GM12878 (cell line): ENCODE measurements around the gene MCC.

ENCODE experiments used
- CTCF ChIP-seq, 3 experiments: IDR thresholded peaks in 2 of 3; conservative IDR thresholded peaks in 1 of 3; 2 replicates each; pipeline ENCODE4 v1.5.1; 2011; ENCODE audit warnings: low read depth in 3 of 3, low read length in 3 of 3, mild to moderate bottlenecking in 3 of 3, control low read depth in 2 of 3, moderate library complexity in 2 of 3, inconsistent platforms in 1 of 3, mixed read lengths in 1 of 3; ENCODE audit not compliant: control insufficient read depth in 2 of 3, insufficient read depth in 1 of 3; ENCODE audit errors: extremely low read depth in 1 of 3
- EP300 ChIP-seq, 2 experiments: fragments of 150-350 bp in 1 of 2; IDR thresholded peaks; 2 replicates each; pipeline ENCODE4 v1.6.1; 2011 to 2012; ENCODE audit warnings: low read depth in 2 of 2, low read length in 2 of 2, borderline replicate concordance in 1 of 2, improper control_type of control experiment in 1 of 2, inconsistent platforms in 1 of 2; ENCODE audit not compliant: control insufficient read depth in 1 of 2
- FOS ChIP-seq: IDR thresholded peaks from 3 replicates; pipeline ENCODE4 v1.6.1; 2011; ENCODE audit warnings: borderline replicate concordance; ENCODE audit not compliant: insufficient read length; ENCODE audit errors: extremely low read depth
- MEF2B ChIP-seq: fragments of 450-650 bp; IDR thresholded peaks from 2 replicates; pipeline ENCODE4 v1.6.1; 2018; ENCODE audit warnings: mild to moderate bottlenecking, moderate library complexity; ENCODE audit not compliant: partially characterized antibody, poor library complexity, severe bottlenecking
- SMARCA5 ChIP-seq: fragments of 450-650 bp; IDR thresholded peaks from 2 replicates; pipeline ENCODE4 v1.6.1; 2017; ENCODE audit warnings: mild to moderate bottlenecking
- TF ChIP-seq, protein P1 (sequence below): fragments of 150-350 bp; IDR thresholded peaks from 2 replicates; pipeline ENCODE4 v1.6.1; 2016; ENCODE audit warnings: low read depth, low read length

DNA sequence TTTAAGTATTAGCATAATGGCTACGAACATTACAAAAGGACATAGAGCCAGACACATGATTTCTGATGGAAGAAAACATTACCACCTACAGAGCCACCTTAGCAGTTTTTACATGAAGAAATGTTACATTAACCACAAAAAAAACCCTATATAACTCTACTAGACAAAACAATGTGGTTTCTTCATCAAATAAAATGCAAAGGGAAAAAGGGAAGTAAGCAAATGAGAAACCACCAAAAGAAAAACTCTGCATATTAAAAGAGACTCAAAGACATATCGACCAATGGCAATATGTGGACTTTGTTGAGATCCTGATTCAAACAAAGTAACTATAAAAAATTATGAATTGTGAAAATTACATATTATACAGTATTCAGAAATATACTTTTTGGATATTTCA, 186.1 kb downstream of the MCC start:
- TF ChIP-seq MEF2B = no peak
- no peak for TF ChIP-seq CTCF (IDR thresholded peaks at IDR 0.05 in 2 of 3, conservative IDR thresholded peaks at IDR 0.05 in 1 of 3; ENCODE audit: control insufficient read depth in 2 of 3, extremely low read depth in 1 of 3, insufficient read depth in 1 of 3, low read depth in 3 of 3, low read length in 3 of 3)
- TF ChIP-seq EP300 (IDR thresholded peaks at IDR 0.05; ENCODE audit: borderline replicate concordance in 1 of 2, control insufficient read depth in 1 of 2, low read depth in 2 of 2, low read length in 2 of 2) = no peak
- TF ChIP-seq FOS = no peak
- TF ChIP-seq SMARCA5 = no peak
- TF ChIP-seq, protein P1, sequence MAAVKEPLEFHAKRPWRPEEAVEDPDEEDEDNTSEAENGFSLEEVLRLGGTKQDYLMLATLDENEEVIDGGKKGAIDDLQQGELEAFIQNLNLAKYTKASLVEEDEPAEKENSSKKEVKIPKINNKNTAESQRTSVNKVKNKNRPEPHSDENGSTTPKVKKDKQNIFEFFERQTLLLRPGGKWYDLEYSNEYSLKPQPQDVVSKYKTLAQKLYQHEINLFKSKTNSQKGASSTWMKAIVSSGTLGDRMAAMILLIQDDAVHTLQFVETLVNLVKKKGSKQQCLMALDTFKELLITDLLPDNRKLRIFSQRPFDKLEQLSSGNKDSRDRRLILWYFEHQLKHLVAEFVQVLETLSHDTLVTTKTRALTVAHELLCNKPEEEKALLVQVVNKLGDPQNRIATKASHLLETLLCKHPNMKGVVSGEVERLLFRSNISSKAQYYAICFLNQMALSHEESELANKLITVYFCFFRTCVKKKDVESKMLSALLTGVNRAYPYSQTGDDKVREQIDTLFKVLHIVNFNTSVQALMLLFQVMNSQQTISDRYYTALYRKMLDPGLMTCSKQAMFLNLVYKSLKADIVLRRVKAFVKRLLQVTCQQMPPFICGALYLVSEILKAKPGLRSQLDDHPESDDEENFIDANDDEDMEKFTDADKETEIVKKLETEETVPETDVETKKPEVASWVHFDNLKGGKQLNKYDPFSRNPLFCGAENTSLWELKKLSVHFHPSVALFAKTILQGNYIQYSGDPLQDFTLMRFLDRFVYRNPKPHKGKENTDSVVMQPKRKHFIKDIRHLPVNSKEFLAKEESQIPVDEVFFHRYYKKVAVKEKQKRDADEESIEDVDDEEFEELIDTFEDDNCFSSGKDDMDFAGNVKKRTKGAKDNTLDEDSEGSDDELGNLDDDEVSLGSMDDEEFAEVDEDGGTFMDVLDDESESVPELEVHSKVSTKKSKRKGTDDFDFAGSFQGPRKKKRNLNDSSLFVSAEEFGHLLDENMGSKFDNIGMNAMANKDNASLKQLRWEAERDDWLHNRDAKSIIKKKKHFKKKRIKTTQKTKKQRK = no peak
